Embryonic facial prominence (tissue), 1 donor: ENCODE data around the gene ACER3.
"Not testable (repeated sequence)": the region's sequence is repeated elsewhere in the genome, so short reads cannot be mapped to it uniquely, and the experiment has no call there.

Experiments
- DNase-seq: peaks from one replicate; pipeline ENCODE4 v3.0.0-alpha.2; 2016; ENCODE audit errors: extremely low spot score

Gene ACER3

DNA sequence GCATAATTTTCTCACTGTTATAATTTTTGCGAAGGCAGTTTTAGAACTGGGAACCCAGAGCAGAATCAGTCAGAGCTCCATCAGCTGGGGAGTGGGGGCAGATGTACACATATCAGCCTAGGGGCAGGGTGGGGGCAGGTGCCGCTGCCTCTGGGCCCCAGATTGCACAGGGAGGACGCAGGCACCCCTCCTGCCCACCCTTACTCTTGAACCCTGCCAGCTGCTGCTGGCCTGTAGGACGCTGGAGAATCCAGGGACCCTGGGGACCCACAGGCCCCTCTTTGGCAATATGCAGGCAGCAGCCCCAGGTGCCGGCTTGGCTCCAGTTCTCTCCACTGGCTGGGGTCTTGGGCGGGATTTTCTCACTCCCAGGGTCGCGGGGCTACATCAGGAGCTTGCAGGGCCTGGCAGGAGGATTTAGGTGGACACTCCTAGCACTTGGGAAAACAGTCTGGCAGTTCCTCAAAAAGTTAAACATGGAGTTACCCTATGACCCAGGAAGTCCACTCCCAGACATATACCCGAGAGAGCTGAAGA is 197.3 kb downstream of the ACER3 start:
- DNase-seq, result no peak

DNA sequence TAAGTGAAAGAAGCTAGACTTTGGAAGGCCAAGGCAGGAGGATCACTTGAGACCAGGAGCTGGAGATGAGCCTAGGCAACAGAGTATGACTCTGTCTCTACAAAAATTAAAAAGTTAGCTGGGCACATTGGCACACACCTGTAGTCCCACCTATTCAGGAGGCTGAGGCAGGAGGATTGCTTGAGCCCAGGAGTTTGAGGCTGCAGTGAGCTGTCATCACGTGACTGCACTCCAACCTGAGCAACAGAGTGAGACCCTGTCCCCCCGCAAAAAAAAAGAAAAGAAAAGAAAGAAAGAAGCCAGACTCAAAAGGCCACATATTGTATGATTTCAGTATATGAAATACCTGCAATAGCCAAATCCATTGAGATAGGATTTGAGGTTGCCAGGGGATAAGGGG is 198.2 kb downstream of the ACER3 start:
- DNase-seq, result no peak

DNA sequence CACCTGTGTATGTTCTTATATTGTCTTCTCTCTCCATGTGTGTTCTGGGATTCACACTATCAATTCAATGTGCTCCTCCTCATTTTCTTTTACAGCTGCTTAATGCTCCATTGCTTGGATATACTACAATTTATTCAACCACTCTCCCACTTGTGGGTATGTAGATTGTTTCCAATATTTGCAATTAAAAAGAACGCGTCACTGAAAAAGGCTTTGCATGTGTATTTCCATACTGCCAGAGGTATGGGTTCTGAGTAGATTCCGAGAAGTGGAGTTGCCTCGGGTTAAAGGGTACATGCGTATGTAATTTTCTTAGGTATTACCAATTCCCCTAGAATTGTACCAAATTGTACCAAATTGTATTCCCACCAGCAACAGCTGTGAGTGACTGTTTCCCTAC is 199.1 kb downstream of the ACER3 start:
- no peak for DNase-seq

DNA sequence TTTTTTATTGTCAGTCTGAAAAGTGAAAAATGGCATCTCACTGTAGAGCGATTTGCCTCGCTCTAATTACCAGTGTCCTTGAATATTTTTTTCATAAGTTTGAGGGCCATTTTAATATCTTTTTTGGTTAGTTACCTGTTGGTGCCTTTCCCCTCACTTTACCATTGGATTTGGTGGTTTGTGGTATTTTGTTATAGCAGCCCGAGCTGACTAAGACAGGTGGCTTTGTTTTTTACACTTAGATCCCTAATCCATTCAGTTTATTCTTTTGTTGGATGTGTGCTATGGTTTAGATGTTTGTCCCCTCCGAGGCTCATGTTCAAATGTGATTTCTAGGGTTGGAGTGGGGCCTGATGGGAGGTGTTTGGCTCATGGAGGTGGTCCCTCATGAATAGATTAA is 199.5 kb downstream of the ACER3 start:
- DNase-seq, result no peak

DNA sequence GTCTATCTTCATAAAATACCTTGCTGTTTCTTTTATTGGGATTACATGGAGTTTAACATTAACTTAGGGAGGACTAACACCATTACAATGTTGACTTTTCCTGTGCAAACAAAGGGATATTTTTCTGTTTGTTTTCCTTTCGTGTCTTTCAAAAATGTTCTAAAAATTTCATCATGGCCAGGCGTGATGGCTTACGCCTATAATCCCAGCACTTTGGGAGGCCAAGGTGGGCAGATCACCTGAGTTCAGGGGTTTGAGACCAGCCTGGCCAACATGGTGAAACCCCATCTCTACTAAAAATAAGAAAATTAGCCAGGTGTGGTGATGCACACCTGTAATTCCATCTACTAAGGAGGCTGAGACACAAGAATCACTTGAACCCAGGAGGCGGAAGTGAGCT is 200.5 kb downstream of the ACER3 start:
- DNase-seq, result not testable (repeated sequence)

DNA sequence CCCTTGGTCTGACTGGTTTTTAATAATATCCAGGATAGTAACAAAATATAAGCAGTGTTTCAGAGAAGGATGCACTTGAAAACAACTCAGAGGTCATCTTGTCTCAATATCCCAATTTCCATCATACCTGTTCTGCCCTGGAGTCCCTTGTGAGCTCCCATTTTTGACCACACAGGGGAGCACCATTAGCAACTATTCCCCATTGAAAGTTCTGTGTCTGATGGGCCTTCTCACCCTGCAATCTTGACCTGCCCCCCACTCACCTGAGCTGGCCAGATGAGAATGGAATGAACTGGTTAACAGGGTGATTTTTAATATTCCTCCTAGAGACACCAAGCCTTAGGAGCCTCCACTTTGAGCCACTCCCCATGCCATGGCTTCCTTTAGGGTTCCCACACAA is 202.2 kb downstream of the ACER3 start:
- no peak for DNase-seq

DNA sequence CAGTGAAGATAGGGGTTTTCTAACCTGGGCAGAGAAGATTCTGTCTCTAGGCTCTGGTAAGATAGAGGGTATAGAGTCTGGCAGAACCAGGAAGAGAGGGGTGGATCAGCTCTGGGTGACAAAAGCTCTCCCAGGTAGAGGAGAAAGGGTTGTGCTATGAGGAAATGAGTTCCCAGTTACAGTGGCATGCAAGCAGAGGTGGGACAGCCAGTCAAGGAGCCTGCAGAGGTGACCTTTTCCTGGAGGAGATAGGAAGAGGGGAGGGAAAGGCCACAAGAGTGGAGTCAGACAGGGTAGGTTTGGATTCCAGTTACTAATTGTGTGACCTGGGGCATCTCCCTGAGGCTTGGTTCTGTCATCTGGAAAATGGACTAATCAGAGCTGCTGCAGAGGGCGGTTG is 202.7 kb downstream of the ACER3 start:
- no peak for DNase-seq

DNA sequence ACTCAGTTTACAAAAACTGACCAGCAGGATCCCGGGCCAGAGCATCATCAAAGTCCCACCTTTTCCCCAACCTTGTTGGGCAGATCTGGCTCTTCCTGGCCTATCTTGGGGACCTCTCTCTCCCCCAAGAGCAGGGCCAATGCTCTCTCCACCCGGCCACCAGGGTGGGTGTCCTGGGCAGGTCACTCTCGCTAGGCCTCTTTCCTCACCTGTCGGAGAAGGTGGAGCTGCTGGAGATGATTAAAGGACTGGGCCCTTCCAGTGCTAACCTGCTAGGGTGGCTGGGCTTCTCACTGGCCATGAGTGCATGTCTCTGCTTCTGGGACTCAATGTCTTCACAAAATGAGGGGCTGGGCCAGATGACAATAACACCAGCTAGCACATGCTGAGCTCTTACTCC is 203.1 kb downstream of the ACER3 start:
- DNase-seq, result no peak

DNA sequence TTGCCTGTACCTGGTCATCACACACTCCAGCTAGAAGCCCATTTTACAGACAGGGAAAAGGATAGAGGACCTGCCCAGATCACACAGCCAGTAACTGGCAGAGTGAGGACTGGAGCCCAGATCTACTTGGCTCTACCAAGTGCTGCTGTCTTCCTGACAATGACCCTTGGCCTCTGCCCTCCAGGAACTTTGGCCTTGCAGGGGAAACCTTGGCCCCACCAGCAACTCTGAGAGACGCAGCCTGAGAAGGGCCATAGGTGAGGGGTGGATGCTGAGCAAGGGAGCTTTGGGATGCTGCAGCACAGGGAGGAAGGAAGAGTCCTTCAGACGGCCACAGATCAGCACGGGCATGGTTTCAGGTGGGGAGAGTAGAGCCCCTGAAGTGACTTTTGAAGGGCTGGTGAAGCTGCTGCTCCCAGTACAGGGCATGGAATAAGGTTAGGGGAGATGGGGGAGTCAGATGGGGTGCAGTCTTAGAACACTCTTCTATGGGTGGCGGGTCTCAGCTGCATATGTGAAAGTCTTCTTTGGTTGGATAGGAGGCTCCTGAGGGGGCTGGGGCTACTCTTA is 204.0 kb downstream of the ACER3 start:
- no peak for DNase-seq

DNA sequence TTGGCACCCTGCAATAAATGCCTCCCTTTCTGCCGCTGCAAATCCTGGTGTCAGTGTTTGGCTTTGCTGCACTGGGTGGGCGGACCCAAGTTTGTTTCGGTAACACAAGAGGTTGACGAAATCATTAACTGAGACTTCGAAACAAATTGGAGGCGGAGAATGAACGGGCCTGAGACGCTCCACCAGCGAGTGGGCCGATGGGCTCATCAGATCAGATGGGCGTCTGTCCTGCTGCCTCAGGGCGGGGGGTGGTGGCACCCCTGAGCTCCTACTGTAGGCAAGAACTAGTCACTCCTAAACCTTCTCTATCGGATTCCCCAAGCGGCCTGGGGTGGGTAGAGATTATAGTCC is 205.1 kb downstream of the ACER3 start:
- DNase-seq, result no peak

DNA sequence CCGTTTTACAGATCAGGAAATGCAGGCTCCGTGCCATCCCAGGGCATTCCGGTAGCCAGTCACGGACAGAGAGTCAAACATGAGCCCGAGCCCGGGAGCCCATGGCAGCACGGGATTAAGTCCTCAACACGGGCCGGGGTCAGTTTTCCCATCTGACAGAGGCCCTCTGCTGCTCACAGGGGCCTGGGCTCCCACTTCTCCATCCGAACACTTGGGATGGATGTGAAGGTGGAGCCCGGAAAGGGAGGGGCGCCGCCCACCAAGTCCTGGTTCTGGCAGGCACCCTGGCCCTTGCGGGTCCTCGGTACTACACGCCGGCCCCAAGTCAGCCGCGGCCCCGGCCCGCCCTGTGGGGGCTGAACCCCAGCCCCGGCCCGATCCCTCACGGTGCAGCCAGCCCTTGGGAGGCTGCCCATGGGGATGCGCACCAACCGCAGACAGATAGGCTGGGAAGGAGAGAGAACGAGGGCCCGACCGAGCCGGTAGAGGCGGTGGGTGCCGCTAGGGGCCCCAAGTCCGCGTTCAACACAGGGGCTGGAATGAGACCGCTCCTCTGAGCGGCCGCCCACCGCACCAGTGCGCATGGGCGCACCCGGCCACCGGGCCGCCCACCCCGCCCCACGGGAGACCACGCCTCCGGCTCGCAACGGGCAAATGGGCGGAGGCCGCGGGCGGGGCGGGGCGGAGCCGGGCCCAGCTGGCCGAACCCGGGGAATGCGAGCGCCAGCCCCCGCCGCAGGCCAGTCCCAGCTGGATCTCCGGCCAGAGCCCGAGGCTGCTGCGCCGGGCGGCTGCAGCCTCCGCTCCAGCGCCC is 205.7 kb downstream of the ACER3 start, which contains the start of gene CAPN5:
TSS of gene CAPN5 (plus strand) at position 743 of the 814 bp plus-strand sequence. CDS start 17,916 bp downstream, outside the sequence.
- peak; percentile 76 for DNase-seq

DNA sequence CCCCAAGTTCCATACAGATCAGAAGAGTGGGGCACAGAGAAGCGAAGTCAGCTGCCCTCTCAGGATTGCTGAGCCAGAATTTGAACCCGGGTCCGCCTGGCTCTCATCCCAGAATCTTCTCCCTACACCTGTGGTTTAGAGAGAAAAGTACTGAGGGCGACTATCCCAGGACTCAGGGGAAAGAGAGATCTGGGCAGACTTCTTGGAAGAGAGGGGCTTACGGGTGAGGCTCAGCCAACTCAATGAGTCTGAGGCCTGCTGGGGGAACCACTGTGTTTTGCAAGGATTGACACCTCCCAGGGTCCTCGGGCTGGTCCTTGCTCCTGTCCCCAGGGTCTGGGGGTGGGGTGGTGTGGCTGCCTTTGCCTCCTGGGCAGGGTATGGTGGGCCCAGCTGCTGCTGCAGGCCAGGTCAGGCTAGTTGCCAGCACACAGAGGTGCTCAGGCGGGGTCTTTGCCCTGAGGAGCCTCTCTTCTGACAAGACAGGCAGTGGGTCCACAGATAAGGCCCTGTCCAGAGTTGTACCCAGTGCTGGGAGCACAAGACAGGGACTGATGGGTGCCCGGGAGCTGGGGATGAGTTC is 207.2 kb downstream of the ACER3 start:
- no peak for DNase-seq

DNA sequence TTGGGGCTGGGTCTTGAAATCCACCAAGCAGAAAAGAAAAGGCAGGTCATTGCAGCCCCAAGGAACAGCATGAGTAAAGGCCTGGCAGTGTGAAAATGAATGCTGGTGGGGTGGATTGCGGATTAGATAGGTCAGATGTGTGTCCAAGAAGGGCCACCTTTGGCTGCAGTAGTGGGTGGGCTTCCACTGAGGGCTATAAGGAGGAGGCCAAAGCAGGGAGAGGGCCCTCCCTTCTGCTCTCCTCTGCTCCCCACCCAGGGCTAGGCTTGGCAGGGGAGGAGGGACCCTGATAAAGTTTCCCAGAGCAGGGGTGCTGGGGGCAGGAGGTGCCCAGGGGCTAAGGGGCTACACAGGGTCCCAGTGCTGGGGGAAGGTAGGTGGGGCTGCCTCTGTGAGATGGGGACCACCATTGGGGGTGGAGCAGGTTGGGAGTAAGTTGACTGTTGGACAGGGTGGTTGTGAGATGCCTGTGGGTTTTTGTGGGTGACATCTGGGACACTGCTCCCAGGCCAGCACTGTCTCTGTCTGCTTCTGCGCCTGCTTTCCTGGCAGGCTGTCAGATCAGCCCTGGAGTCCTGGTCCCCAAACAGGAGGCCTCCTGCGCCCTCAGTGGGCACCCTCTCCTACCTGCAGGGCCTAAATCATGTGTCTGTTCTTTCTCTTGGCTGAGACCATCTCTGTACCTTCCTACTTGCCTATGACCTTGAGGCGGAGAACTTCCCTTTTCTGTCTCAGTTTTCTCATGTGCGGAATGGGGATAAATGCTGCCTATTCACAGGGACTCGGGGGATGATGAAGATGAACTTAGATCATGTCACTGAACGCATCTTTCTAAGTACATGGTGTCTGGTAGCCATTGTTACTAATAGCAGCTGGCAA is 208.0 kb downstream of the ACER3 start:
- DNase-seq, result no peak

DNA sequence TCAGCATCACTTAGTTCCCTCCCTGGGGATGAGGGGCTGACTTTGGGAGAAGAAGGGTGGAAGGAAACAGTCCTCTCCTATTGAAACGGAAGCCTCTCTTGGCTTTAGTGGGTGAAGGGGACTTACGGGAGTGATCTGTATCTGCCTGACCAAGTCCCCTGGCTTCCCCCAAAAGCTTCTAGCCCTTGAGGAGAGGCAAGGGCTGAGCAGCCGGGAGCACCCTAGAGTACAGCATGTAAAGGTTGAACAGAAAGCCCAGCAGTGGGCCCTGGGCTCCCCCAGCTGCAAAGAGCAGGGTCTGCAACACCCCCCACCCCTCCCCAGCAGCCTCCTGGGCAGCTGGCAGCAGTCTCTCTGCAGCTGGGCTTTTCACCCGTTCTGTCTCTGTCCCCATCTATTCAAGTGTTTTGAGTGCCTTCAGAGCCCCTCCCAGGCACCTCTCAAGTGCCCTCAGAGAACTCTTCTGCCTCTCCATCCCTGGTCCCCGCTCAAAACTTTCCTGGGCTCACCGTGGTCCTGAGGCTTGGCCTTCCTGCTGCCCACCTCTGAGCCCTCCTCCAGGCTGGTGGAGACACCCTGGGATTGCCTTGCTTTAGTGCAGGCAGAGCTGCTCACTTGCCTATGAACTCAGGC is 208.7 kb downstream of the ACER3 start:
- no peak for DNase-seq

DNA sequence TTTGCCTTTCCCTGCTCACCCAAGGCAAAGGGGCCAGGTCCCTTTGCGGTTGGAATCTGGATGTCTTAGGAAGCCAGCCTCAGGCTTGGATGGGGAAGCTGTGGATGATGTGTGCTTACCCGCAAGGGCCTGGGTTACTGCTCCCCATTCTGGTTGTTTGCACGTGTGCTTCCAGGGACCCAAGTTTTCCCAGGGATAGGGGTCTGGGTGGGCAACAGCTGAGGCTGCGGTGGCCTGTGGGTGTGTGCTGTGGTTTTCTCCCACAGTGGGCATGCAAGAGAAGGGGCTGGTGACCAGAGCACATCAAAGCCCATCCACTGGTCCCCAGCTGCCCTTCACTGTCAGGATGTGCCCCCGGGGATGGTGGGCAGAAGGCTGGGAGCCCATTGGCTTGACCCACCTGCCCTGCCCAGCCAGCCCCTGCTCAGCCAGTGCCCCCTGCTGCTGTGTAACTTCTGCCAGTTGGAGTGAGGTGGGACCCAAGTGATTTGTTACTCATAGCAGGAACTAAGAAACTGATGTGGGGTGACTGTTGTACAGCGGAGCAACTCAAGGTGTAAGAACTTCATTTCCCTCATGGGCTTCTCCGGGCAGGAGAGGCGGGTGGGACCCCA is 209.4 kb downstream of the ACER3 start:
- no peak for DNase-seq

DNA sequence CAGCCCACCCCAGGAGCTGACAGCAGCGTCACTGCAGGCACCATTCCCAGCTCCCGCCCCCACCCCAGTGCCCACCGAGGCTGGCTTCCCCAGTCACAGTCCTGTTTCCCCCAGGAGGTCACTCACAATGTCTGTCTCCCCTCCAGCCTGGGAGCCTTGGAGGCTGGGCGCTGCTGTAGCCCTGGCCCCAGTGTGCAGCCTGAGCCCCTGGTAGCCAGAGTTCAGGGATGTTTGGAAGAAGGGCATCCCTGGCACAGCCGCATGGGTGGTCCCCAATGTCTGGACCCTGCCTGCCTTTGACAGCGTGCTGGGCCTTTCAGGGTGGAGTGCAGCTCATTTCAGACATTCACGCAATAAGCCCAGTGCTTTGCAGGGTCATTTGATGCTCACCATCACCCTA is 210.4 kb downstream of the ACER3 start:
- no peak for DNase-seq

DNA sequence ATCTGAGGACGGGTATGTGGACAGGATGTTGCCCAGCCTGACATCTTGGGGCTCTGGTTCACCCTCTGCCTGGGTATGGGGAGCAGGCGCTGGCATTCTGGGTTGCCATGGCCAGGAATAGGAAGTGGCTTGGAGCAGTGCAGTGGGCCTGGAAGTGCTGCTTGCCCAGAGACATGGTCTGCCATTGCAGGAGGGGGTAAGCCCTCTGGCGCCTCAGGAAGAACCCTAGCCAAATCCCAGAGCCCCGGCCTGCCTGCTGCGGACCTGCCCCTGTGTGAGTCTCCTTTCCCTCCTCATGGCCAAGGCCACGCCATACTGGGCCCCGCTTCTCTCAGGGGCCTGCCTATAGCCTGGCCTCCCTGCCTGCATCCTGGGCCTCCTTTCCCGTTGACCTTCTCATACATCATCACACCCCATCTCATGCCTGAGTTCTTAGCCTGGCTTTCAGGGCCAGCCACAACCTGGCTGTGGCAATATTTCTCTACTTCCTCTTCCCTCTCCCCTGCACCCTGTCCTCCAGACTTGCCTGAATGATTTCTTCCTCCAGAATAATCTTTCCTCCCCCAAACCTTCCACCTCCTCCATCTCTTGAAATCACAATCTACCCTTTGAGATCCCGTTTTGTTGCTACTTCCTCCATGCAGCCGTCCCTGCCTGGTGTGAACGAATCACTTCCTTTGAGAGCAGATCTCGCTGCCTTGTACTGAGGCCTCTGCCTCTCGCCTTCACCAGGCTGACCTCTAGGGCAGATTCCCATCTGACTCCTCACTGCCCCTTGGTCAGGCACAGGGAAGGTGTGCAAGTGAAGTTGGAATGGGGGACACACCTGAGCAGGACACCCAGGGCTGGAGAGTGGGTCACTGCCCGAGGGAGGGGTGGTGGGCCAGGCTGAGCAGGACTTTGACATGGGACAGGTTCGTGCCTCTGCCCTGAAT is 211.2 kb downstream of the ACER3 start:
- DNase-seq, result no peak

DNA sequence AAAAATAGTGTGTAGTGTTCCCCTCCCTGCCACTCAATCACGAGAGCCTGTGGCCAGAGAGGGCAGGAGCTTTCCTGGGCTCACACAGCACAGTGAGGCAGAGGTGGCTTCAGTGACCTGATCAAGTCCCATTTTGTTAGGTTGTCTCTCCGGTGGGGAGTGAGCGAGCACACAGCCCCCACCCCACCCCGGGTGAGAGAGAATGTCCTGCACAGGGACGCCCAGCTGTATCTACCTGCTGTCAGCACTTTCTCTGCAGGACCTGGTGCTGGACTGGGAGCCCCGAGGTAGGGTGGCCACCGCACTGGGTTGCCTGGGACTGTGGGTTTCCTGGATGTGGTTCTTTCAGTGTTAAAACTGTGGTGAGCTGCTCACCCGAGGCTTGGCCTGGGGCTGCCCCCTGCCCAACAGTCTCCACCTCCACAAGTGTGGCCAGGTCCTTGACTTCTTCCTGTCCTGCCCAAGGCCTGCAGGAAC is 212.2 kb downstream of the ACER3 start:
- DNase-seq, result no peak

DNA sequence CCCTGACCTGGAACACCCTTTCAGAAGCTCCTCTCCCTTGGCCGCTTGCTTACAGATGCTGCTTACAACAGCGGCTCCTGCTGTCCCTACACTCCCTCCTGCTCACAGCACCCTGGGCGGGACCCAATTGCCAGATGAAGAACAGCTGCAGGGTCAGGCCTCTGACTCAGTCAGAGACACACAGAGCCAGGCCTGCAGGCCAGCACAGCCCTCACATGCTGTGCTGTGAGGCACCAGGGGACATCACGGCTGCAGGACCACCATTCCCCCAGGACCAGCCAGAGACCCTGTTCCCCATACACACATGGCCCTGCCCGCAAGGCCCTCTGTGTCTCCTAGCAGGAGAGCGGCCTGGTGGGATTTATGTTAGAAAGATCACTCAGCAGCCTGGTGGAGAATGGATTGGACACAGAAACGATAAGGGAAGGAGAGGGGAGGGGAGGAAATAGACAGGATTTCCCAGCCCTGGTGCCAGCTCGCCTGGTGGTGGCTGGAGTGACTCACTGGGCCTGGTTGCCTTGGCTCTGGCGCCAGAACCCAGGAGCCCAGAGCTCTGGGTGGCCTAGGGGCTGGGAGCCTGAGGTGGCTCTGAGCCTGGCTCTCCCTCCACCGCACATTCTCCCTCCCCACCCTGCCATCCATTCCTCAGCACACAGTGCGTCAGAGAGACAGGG is 212.7 kb downstream of the ACER3 start:
- no peak for DNase-seq
